ENCODE measurements around the gene GNMT.
"Not testable (repeated sequence)": the region's sequence is repeated elsewhere in the genome, so short reads cannot be mapped to it uniquely, and the experiment has no call there.

GRCh38 chr6:42954405-42954804, 6.1 kb upstream of the GNMT start:
- not testable (repeated sequence) for TF ChIP-seq CTCF (IDR thresholded peaks at IDR 0.05; ENCODE audit: poor library complexity); EZH2 (IDR thresholded peaks at IDR 0.05; ENCODE audit: borderline replicate concordance)
